T1000 (cell line): ENCODE data around the gene NPIPA8.
"Not testable (repeated sequence)": the region's sequence is repeated elsewhere in the genome, so short reads cannot be mapped to it uniquely, and the experiment has no call there.

Experiments
- DNase-seq: peaks from one replicate; lab custom pipeline; 2025; ENCODE audit warnings: mixed read lengths; lab: John Stamatoyannopoulos, UW

NPIPA8 gene

GRCh38 chr16:18276756-18277155 lies 59.8 kb downstream of the NPIPA8 start:
- DNase-seq = not testable (repeated sequence)

- not testable (repeated sequence) for DNase-seq
Measured at GRCh38 chr16:18270171-18270570, 66.4 kb downstream of the NPIPA8 start.
